HG03097 (cell line): Measurements from ENCODE around the gene CHD9NB.

Experiments
- ATAC-seq: cut with Tn5 transposase; IDR thresholded peaks from one replicate; pipeline ENCODE4 v1.9.1; 2021; ENCODE audit not compliant: unreplicated experiment, low FRiP score

Gene CHD9NB

GRCh38 chr16:53052519-53053501 is at the start of gene CHD9NB:
TSS of gene CHD9NB (minus strand) at chr16:53052897. CDS start at chr16:53044158, 8,739 bp downstream.
- no peak for ATAC-seq

- ATAC-seq: no peak
These were observed 48.2 kb upstream of the CHD9NB start for GRCh38 chr16:53100889-53101288.

GRCh38 chr16:53100131-53100748 is 47.5 kb upstream of the CHD9NB start:
- ATAC-seq: no peak

GRCh38 chr16:53099318-53100130 is 46.8 kb upstream of the CHD9NB start:
- peak; percentile 46 for ATAC-seq

GRCh38 chr16:53098526-53099317 is 46.0 kb upstream of the CHD9NB start:
- ATAC-seq: peak; percentile 48

- no peak for ATAC-seq
These were observed 44.5 kb upstream of the CHD9NB start for GRCh38 chr16:53097190-53097589.

GRCh38 chr16:53094013-53094630 is 41.4 kb upstream of the CHD9NB start:
- ATAC-seq: peak; percentile 48

GRCh38 chr16:53093162-53093744 is 40.6 kb upstream of the CHD9NB start:
- no peak for ATAC-seq

- ATAC-seq: no peak
These were observed 39.6 kb upstream of the CHD9NB start for GRCh38 chr16:53092284-53092683.

- ATAC-seq: no peak
These were observed 38.9 kb upstream of the CHD9NB start for GRCh38 chr16:53091466-53092211.

GRCh38 chr16:53090591-53091411 is 38.1 kb upstream of the CHD9NB start:
- peak; percentile 43 for ATAC-seq

GRCh38 chr16:53090286-53090590 is 37.5 kb upstream of the CHD9NB start:
- no peak for ATAC-seq

- ATAC-seq: no peak
These were observed 37.0 kb upstream of the CHD9NB start for GRCh38 chr16:53089434-53090285.

- ATAC-seq: no peak
These were observed 34.4 kb upstream of the CHD9NB start for GRCh38 chr16:53087101-53087500.

- no peak for ATAC-seq
These were observed 33.3 kb upstream of the CHD9NB start for GRCh38 chr16:53085931-53086421.

GRCh38 chr16:53085369-53085843 is 32.7 kb upstream of the CHD9NB start:
- no peak for ATAC-seq
